ENCODE results near the gene HRH3.

HRH3 gene

GRCh38 chr20:62254021-62254724 lies 34.1 kb upstream of the HRH3 start:
- Histone ChIP-seq H2AFZ (ENCODE audit: low read depth, low read length) (no peak overlapping the region), H3K9me3 (ENCODE audit: low read length) (peaks cover 9% of the 10 kb centered on the region), H3K4me1 (ENCODE audit: insufficient read depth, low read length) (no peaks in the 10 kb centered on the region), H3K4me3 (ENCODE audit: low read length) (no peak overlapping the region), H3K27me3 (ENCODE audit: insufficient read depth, low read length) (no peaks in the 10 kb centered on the region), H3K36me3 (ENCODE audit: insufficient read depth, low read length) (peaks cover 22% of the 10 kb centered on the region)

- Histone ChIP-seq H3K27me3 (ENCODE audit: insufficient read depth, low read length) (no peaks in the 10 kb centered on the region), H3K9me3 (ENCODE audit: low read length) (peaks cover 9% of the 10 kb centered on the region), H3K36me3 (ENCODE audit: insufficient read depth, low read length) (peaks cover 18% of the 10 kb centered on the region)
These were observed 33.3 kb upstream of the HRH3 start for GRCh38 chr20:62253398-62253797.

DNA sequence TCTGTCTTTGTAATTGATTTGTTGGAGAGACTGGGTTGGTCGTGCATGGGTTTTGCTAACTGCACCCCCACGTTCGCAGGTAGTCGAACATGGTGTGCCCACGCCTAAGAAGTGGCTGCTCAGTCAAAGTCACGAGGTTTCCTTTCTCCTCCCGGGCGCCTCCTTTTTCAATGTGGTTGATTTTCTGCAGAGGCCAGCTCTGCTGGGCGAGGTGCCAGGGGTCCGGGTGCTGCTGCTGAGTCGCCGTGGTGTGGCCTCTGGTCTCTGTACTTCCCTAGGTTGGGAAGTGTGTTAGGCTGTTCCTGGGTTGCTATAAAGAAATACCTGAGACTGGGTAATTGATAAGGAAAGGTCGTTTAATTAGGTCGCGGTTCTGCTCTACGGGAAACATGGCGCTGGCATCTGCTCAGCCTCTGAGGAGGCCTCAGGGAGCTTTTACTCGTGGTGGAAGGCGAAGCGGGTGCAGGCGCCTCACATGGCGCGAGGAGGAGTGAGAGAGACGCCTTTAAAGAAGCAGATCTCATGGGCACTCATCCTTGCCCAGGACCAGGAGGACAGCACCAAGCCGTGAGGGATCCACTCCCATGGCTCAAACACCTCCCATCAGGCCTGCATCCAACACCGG lies 32.4 kb upstream of the HRH3 start:
- Histone ChIP-seq H2AFZ (ENCODE audit: low read depth, low read length) (no peak overlapping the region), H3K4me3 (ENCODE audit: low read length) (no peak overlapping the region), H3K36me3 (ENCODE audit: insufficient read depth, low read length) (peaks cover 17% of the 10 kb centered on the region), H3K4me1 (ENCODE audit: insufficient read depth, low read length) (no peaks in the 10 kb centered on the region), H3K9me3 (ENCODE audit: low read length) (peaks cover 9% of the 10 kb centered on the region), H3K27me3 (ENCODE audit: insufficient read depth, low read length) (no peaks in the 10 kb centered on the region)

More at GRCh38 chr20:62253398-62253797, 33.3 kb upstream of the HRH3 start:
- Histone ChIP-seq H3K4me1 (ENCODE audit: insufficient read depth, low read length) (no peaks in the 10 kb centered on the region), H2AFZ (ENCODE audit: low read depth, low read length) (no peak overlapping the region), H3K4me3 (ENCODE audit: low read length) (no peak overlapping the region)

GRCh38 chr20:62248890-62249560 lies 28.9 kb upstream of the HRH3 start:
- Histone ChIP-seq H3K4me1 (ENCODE audit: insufficient read depth, low read length) (no peaks in the 10 kb centered on the region), H2AFZ (ENCODE audit: low read depth, low read length) (no peak overlapping the region), H3K27me3 (ENCODE audit: insufficient read depth, low read length) (no peaks in the 10 kb centered on the region), H3K9me3 (ENCODE audit: low read length) (no peaks in the 10 kb centered on the region), H3K36me3 (ENCODE audit: insufficient read depth, low read length) (peaks cover 8% of the 10 kb centered on the region), H3K4me3 (ENCODE audit: low read length) (no peak overlapping the region)

- peaks cover 4% of the 10 kb centered on the region for H3K4me1 ChIP-seq (ENCODE audit: insufficient read depth, low read length)
- no peaks in the 10 kb centered on the region for H3K9me3 ChIP-seq (ENCODE audit: low read length)
- H2AFZ ChIP-seq (ENCODE audit: low read depth, low read length) = no peak overlapping the region
- H3K36me3 ChIP-seq (ENCODE audit: insufficient read depth, low read length) = peaks cover 14% of the 10 kb centered on the region
- H3K27me3 ChIP-seq (ENCODE audit: insufficient read depth, low read length) = no peaks in the 10 kb centered on the region
- H3K4me3 ChIP-seq (ENCODE audit: low read length) = no peak overlapping the region
These were observed 27.0 kb upstream of the HRH3 start for GRCh38 chr20:62246872-62247652.

DNA sequence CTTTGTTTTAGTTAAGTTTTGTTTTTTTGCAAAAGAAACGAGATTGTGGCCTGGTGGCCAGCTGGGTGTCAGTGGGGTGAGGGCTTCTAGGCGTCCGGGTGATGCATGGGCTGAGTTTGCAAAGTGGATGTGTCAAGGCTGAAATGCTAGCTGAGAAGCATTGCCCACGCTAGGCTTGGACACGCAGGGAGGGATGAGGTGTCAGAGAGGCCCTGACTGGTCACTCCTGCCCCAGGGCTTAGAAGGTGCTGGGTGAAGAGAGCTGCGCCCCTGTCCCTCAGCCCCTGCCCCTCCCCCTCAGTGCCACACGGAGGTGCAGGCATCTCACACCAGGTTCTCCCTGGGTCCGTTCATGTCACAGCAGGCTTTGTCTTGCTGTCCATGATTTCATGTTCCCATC lies 26.4 kb upstream of the HRH3 start:
- peaks cover 4% of the 10 kb centered on the region for H3K4me1 ChIP-seq (ENCODE audit: insufficient read depth, low read length)
- H2AFZ ChIP-seq (ENCODE audit: low read depth, low read length) = no peak overlapping the region
- peaks cover 15% of the 10 kb centered on the region for H3K36me3 ChIP-seq (ENCODE audit: insufficient read depth, low read length)
- no peaks in the 10 kb centered on the region for H3K27me3 ChIP-seq (ENCODE audit: insufficient read depth, low read length)
- H3K9me3 ChIP-seq (ENCODE audit: low read length) = no peaks in the 10 kb centered on the region
- H3K4me3 ChIP-seq (ENCODE audit: low read length) = no peak overlapping the region

DNA sequence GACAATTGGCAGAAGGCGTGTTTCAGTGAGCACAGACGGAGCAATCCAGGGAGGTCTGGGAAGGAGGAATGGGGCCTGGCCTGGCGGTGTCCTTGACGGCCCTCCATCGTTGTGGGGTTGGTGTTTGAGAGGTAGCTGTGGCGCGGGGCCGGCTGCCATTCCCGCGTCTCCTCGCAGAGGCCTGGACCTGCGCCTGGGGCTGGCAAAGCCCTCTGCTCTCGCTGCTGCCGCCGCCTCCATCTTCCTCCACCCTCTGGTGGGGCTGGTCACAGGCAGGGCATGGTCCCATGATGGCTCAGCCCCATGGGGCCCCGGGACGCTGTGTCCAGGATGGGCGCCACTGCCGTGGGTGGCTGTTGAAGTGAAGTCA lies 25.8 kb upstream of the HRH3 start:
- Histone ChIP-seq H3K9me3 (ENCODE audit: low read length) (no peaks in the 10 kb centered on the region), H3K4me3 (ENCODE audit: low read length) (no peak overlapping the region), H3K4me1 (ENCODE audit: insufficient read depth, low read length) (peaks cover 4% of the 10 kb centered on the region), H3K27me3 (ENCODE audit: insufficient read depth, low read length) (no peaks in the 10 kb centered on the region), H2AFZ (ENCODE audit: low read depth, low read length) (no peak overlapping the region), H3K36me3 (ENCODE audit: insufficient read depth, low read length) (peaks cover 16% of the 10 kb centered on the region)

GRCh38 chr20:62244644-62245108 lies 24.6 kb upstream of the HRH3 start:
- H3K4me3 ChIP-seq (ENCODE audit: low read length) = no peak overlapping the region
- H2AFZ ChIP-seq (ENCODE audit: low read depth, low read length) = no peak overlapping the region
- peaks cover 19% of the 10 kb centered on the region for H3K36me3 ChIP-seq (ENCODE audit: insufficient read depth, low read length)
- peaks cover 4% of the 10 kb centered on the region for H3K4me1 ChIP-seq (ENCODE audit: insufficient read depth, low read length)
- no peaks in the 10 kb centered on the region for H3K9me3 ChIP-seq (ENCODE audit: low read length)
- H3K27me3 ChIP-seq (ENCODE audit: insufficient read depth, low read length) = no peaks in the 10 kb centered on the region

- Histone ChIP-seq H3K4me1 (ENCODE audit: insufficient read depth, low read length) (peaks cover 9% of the 10 kb centered on the region), H2AFZ (ENCODE audit: low read depth, low read length) (no peak overlapping the region), H3K4me3 (ENCODE audit: low read length) (no peak overlapping the region), H3K9me3 (ENCODE audit: low read length) (no peaks in the 10 kb centered on the region), H3K27me3 (ENCODE audit: insufficient read depth, low read length) (no peaks in the 10 kb centered on the region), H3K36me3 (ENCODE audit: insufficient read depth, low read length) (peaks cover 19% of the 10 kb centered on the region)
These were observed 23.9 kb upstream of the HRH3 start for GRCh38 chr20:62243906-62244515.

DNA sequence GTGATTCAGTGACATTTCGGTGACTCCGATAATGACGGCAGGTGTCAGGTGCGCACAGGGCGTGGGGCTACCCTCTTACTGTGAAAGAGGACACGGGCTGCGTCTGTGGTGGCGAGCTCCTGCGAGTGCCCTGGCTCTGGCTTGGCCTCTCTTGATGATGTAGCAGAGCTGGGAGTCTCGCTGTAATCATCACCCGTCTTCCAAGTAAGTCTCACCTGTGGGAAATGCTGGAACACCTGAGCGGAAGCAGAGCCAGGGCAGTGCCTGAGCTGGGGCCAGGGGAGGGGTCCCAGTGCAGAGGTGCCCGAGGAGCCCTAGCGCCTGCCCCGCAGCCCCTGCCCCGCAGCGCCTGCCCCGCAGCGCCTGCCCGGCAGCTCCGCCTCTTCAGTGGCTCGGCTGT lies 23.0 kb upstream of the HRH3 start:
- H3K36me3 ChIP-seq (ENCODE audit: insufficient read depth, low read length) = peaks cover 19% of the 10 kb centered on the region
- no peaks in the 10 kb centered on the region for H3K9me3 ChIP-seq (ENCODE audit: low read length)
- H3K4me3 ChIP-seq (ENCODE audit: low read length) = no peak overlapping the region
- no peak overlapping the region for H2AFZ ChIP-seq (ENCODE audit: low read depth, low read length)
- peaks cover 9% of the 10 kb centered on the region for H3K4me1 ChIP-seq (ENCODE audit: insufficient read depth, low read length)
- H3K27me3 ChIP-seq (ENCODE audit: insufficient read depth, low read length) = no peaks in the 10 kb centered on the region

DNA sequence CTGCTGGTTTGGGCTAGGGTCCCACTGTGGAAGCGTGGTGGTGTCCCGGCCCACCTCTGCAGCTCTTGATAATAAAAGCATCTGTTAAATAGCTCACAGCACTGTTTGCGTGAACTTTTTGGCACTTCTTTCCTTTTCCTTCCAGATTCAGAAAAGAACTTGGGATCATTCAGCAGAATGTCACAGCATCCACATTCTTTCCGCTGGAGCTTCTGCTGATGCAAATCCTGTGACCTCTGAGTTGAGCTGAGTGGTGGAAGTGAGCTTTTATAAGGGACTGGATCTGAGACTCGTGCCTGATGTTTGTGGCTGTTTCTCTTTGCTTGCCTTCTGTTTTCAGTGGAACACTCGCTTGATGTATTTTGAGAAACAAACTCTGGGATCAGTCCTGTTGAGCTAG lies 22.1 kb upstream of the HRH3 start:
- H3K36me3 ChIP-seq (ENCODE audit: insufficient read depth, low read length) = peaks cover 19% of the 10 kb centered on the region
- no peak overlapping the region for H2AFZ ChIP-seq (ENCODE audit: low read depth, low read length)
- no peak overlapping the region for H3K4me3 ChIP-seq (ENCODE audit: low read length)

DNA sequence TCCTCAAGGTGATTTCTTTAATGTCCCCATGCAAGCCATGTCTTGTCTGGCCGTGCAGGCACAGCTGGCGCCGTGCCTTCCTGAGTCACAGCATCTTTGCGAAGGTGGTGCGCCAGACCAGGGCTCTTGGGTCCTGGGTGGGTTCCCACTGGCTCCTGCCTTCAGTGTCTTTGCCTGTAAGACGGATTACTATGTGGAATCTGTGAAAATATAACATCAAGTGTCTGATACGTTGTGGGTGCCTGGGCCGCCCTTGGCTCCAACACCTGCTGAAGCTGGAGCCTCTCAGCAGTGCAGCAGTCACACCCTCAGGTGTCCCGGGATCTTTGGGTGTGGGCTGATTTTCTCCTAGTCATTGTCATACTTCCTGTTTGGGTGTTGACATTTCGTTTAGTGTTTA lies 21.4 kb upstream of the HRH3 start:
- no peaks in the 10 kb centered on the region for H3K27me3 ChIP-seq (ENCODE audit: insufficient read depth, low read length)
- peaks cover 19% of the 10 kb centered on the region for H3K36me3 ChIP-seq (ENCODE audit: insufficient read depth, low read length)
- no peak overlapping the region for H2AFZ ChIP-seq (ENCODE audit: low read depth, low read length)
- H3K9me3 ChIP-seq (ENCODE audit: low read length) = no peaks in the 10 kb centered on the region
- no peak overlapping the region for H3K4me3 ChIP-seq (ENCODE audit: low read length)
- H3K4me1 ChIP-seq (ENCODE audit: insufficient read depth, low read length) = peaks cover 22% of the 10 kb centered on the region

More for the DNA sequence above, 22.1 kb upstream of the HRH3 start:
- H3K4me1 ChIP-seq (ENCODE audit: insufficient read depth, low read length) = peaks cover 17% of the 10 kb centered on the region
- no peaks in the 10 kb centered on the region for H3K9me3 ChIP-seq (ENCODE audit: low read length)
- no peaks in the 10 kb centered on the region for H3K27me3 ChIP-seq (ENCODE audit: insufficient read depth, low read length)
